Measurements from ENCODE around the gene OR7G2. TPM values are rescaled to one million over a fixed set of nuclear protein-coding genes. Genes with fewer than 3 reads are reported as not detected.
"Not testable (repeated sequence)": the region's sequence is repeated elsewhere in the genome, so short reads cannot be mapped to it uniquely, and the experiment has no call there.

Gene OR7G2
- polyA plus RNA-seq, 2 of the 4 experiments (the other 2 are of a cell fraction): not detected

GRCh38 chr19:9073806-9074205 is 33.5 kb downstream of the OR7G2 start:
- CTCF ChIA-PET: no interaction called here

GRCh38 chr19:9071720-9072119 is 35.6 kb downstream of the OR7G2 start:
- H3K4me3 ChIP-seq; ATAC-seq; POLR2A ChIA-PET; H3K4me2 ChIP-seq; DNase-seq (ENCODE audit: low read depth in 1 of 2, low spot score in 1 of 2); CTCF ChIA-PET; FAIRE-seq; H3K9me3 ChIP-seq: not testable (repeated sequence)
- peaks cover 34% of the 10 kb centered on the region for H3K4me1 ChIP-seq
- 94% methylated on average over 6 of the region's 6 CpGs for WGBS (ENCODE audit: missing lambda C conversion rate)
- H3K27ac ChIP-seq: peak overlapping the region in 1 of 2 experiments; percentile 79; a peak in 3 of 6 replicates
- TF ChIP-seq HDAC2 (IDR thresholded peaks at IDR 0.05) (peak; percentile 42; the same call in 1 of the 2 replicates), CHD4 (IDR thresholded peaks at IDR 0.05; ENCODE audit: borderline replicate concordance) (peak; percentile 43; the same call in 1 of the 2 replicates), ZFP36 (IDR thresholded peaks at IDR 0.05; ENCODE audit: borderline replicate concordance, partially characterized antibody) (peak; percentile 27)

More at GRCh38 chr19:9073806-9074205, 33.5 kb downstream of the OR7G2 start:
- Histone ChIP-seq H3K4me3 (no peak overlapping the region), H3K4me2 (no peak overlapping the region), H3K9me3 (no peaks in the 10 kb centered on the region), H3K4me1 (peaks cover 37% of the 10 kb centered on the region), H3K27ac (peak overlapping the region; percentile 82 to 92)
- FAIRE-seq (no peak), ATAC-seq (no peak), DNase-seq (ENCODE audit: low read depth in 1 of 2, low spot score in 1 of 2) (no peak)
- POLR2A ChIA-PET: no interaction called here
- TF ChIP-seq RAD21 (conservative IDR thresholded peaks at IDR 0.05 in 1 of 2, IDR thresholded peaks at IDR 0.05 in 1 of 2) (no peak), JUNB (IDR thresholded peaks at IDR 0.05) (no peak), ESRRA (IDR thresholded peaks at IDR 0.05; ENCODE audit: borderline replicate concordance, low read length) (no peak), E2F6 (IDR thresholded peaks at IDR 0.05; ENCODE audit: borderline replicate concordance, low read depth) (no peak), HEYL (CRISPR knock-in tag; IDR thresholded peaks at IDR 0.05) (no peak), MAZ (IDR thresholded peaks at IDR 0.05; ENCODE audit: borderline replicate concordance, low read depth, low read length) (no peak), FOSL2 (IDR thresholded peaks at IDR 0.05) (no peak), FOSL2 (CRISPR knock-in tag; IDR thresholded peaks at IDR 0.05) (no peak), ZSCAN20 (CRISPR knock-in tag; IDR thresholded peaks at IDR 0.05) (no peak), CBX2 (IDR thresholded peaks at IDR 0.05; ENCODE audit: borderline replicate concordance, low read depth) (no peak), KDM5A (IDR thresholded peaks at IDR 0.05) (no peak), KDM1A (IDR thresholded peaks at IDR 0.05; ENCODE audit: low read depth) (no peak), RFX5 (IDR thresholded peaks at IDR 0.05) (no peak), RARB (CRISPR knock-in tag; IDR thresholded peaks at IDR 0.05) (no peak), RNF2 (IDR thresholded peaks at IDR 0.05; ENCODE audit: borderline replicate concordance, low read depth) (no peak), PBX3 (IDR thresholded peaks at IDR 0.05) (no peak), USF2 (IDR thresholded peaks at IDR 0.05) (no peak), NPAS2 (CRISPR knock-in tag; IDR thresholded peaks at IDR 0.05; ENCODE audit: borderline replicate concordance) (no peak), CHD2 (IDR thresholded peaks at IDR 0.05; ENCODE audit: low read length, partially characterized antibody) (no peak), EHMT2 (IDR thresholded peaks at IDR 0.05; ENCODE audit: low read depth) (no peak), CBX8 (IDR thresholded peaks at IDR 0.05) (no peak)
- WGBS (ENCODE audit: missing lambda C conversion rate): 84% methylated on average over 6 of the region's 6 CpGs
